Activated gamma-delta T cell (primary cell): ENCODE measurements around the gene TAC4.

Experiments used
- DNase-seq: peaks from one replicate; lab custom pipeline; 2025; lab: John Stamatoyannopoulos, UW

The TAC4 gene

DNA sequence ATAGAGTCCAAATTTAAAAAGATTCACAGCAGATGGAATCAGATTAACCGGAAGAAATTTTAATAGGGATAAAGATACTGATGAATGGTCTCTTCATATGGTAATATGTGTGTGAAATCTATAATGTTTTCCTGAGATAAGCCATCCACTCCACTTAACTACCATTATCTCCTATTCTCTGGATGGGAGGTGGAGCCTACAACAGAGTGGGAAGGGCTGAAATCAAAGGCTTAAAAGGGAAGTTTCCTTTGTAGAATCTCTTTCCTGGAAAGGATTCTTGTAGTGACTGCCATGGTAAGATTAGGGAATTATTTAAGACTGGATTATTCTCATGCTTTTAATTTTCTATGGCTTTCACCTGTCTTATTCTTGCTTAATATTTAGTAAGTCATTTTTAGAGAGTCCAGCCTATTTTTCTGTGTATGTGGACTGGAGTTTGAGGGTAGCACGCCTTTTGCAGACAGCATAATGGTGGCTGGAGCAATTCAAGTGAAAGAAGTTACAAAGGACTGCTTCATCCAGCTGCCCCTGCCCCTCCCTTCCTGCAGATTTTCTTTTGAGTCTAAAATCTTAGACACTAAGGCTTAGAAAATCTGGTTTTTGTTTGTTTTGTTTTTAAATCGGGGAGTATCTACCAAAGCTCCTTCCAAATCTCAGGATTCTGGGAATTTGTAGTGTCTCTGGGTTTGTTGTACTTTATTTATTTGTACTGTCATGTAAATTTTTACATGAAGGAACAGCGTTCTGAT is 32.9 kb downstream of the TAC4 start:
- no peak for DNase-seq

DNA sequence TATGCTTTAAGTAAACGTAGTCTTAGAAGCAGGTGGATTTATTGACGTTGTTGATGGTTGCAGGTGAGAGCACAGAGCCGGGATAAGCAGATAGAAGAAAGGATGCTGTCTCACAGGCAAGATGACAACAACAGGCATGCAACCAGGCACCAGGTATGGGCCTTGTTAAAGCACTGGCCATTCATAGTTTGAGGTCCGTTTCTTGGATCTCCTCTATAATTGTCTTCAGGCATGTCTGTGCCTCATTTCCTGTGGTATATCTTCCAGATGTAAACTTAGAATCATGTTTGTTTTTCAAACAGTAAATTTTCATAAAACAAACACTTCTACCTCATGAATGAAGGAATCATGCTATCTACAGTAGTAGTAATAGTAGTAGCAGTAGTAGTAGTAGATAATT is 38.8 kb downstream of the TAC4 start:
- DNase-seq: no peak

GRCh38 chr17:49798738-49799137 is 49.1 kb downstream of the TAC4 start:
- DNase-seq: no peak

- no peak for DNase-seq
Observed at GRCh38 chr17:49798182-49798581, 49.7 kb downstream of the TAC4 start.

DNA sequence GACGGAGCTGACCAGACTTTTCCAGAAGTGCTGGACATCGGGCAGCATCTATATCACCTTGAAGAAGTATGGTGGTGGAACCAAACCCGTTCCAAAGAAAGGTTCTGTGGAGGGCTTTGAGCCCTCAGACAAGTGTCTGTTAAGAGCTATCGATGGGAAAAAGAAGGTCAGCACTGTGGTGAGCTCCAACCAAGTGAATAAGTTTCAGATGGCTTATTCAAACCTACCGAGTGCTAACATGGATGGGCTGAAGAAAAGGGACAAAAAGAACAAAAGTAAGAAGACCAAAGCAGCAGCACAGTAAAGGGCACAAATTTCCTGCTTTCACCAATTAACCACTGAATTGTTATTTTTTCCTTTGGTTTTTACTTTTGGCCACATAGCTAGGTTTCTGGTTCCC is 52.5 kb downstream of the TAC4 start:
- no peak for DNase-seq

DNA sequence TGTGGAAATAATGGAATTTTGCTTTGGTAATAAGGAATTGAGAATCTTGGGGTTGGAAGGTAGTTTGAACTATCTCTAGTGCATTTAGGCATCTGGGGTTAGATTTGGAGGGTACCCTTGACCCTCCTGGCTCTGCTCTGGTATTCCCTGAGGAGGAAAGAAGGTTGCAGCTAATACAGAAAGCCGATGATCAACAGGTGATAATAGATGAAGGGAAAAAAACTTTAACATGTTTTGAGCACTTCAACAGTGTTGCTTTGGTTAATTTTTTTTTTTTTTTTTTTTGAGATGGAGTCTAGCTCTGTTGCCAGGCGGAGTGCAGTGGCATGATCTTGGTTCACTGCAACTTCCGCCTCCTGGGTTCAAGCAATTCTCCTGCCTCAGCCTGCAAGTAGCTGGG is 54.6 kb downstream of the TAC4 start:
- DNase-seq: no peak

DNA sequence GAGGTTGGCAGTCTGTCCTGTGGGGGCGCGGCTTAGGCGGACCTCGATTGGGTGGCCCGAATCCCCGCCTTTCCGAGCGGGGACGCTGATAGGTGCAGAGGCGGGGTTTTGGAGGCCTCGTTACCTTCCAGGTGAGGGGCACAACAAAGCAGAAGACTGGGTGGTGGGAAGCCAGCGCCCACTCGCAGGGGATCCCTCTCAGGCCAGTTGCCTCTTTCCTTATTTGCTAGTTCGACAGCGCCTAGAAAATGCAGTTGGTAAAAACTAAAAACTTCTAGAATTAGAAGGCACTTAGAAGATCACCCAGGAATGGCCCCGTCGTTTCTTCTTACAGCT is 58.7 kb downstream of the TAC4 start:
- DNase-seq: no peak

- peak; percentile 93 for DNase-seq
Observed at GRCh38 chr17:49788478-49789242, 59.2 kb downstream of the TAC4 start, which contains the start of gene KAT7. Gene KAT7 (plus strand): TSS chr17:49788681. CDS start chr17:49788835, 154 bp downstream.
